Trophoblast cell (in vitro differentiated cells and primary cell): Measurements from ENCODE around the gene CHST3.

Experiments
- DNase-seq, 2 donors: peaks; one replicate each; pipeline ENCODE4 v3.0.0-alpha.2; 2016
- H2AFZ ChIP-seq: 2 replicates; pipeline ENCODE4 v1.6.1; 2013; ENCODE audit warnings: low read length, moderate library complexity, mild to moderate bottlenecking; ENCODE audit not compliant: insufficient read depth, poor library complexity
- H2AK5ac ChIP-seq: 2 replicates; pipeline ENCODE4 v1.6.1; 2013; ENCODE audit warnings: mild to moderate bottlenecking, low read length
- H2BK120ac ChIP-seq: 2 replicates; pipeline ENCODE4 v1.6.1; 2013; ENCODE audit warnings: low read length, mild to moderate bottlenecking, moderate library complexity; ENCODE audit not compliant: insufficient read depth, poor library complexity
- H2BK12ac ChIP-seq: 2 replicates; pipeline ENCODE4 v1.6.1; 2013; ENCODE audit warnings: mild to moderate bottlenecking, low read length, moderate library complexity
- H2BK5ac ChIP-seq: 2 replicates; pipeline ENCODE4 v1.6.1; 2013; ENCODE audit warnings: low read length, low read depth, moderate library complexity, mild to moderate bottlenecking; ENCODE audit not compliant: poor library complexity
- H3K14ac ChIP-seq: 2 replicates; pipeline ENCODE4 v1.6.1; 2013; ENCODE audit warnings: mild to moderate bottlenecking, low read length
- H3K18ac ChIP-seq: 2 replicates; pipeline ENCODE4 v1.6.1; 2013; ENCODE audit warnings: mild to moderate bottlenecking, low read length
- H3K23ac ChIP-seq: 2 replicates; pipeline ENCODE4 v1.6.1; 2013; ENCODE audit warnings: low read length
- H3K27ac ChIP-seq: 2 replicates; pipeline ENCODE4 v1.5.1; 2013; ENCODE audit warnings: low read depth, mild to moderate bottlenecking, inconsistent platforms, low read length, moderate library complexity
- H3K27me3 ChIP-seq: 2 replicates; pipeline ENCODE4 v1.6.1; 2013; ENCODE audit warnings: inconsistent platforms, mild to moderate bottlenecking, low read length, moderate library complexity; ENCODE audit not compliant: insufficient read depth
- H3K36me3 ChIP-seq, 2 experiments: 1 replicate in 1 of 2; 2 replicates in 1 of 2; pipeline ENCODE4 v1.6.1; 2013; ENCODE audit warnings: low read length in 2 of 2, mild to moderate bottlenecking in 2 of 2, moderate library complexity in 1 of 2; ENCODE audit not compliant: insufficient read depth in 2 of 2, control insufficient read depth in 1 of 2
- H3K4ac ChIP-seq: 2 replicates; pipeline ENCODE4 v1.6.1; 2013; ENCODE audit warnings: low read depth, mild to moderate bottlenecking, low read length, moderate library complexity
- H3K4me1 ChIP-seq, 2 experiments: 1 replicate in 1 of 2; 2 replicates in 1 of 2; pipeline ENCODE4 v1.6.1; 2013; ENCODE audit warnings: low read length in 2 of 2, mild to moderate bottlenecking in 2 of 2, moderate library complexity in 1 of 2; ENCODE audit not compliant: insufficient read depth in 2 of 2, control insufficient read depth in 1 of 2
- H3K4me2 ChIP-seq: 2 replicates; pipeline ENCODE4 v1.6.1; 2013; ENCODE audit warnings: inconsistent platforms, mild to moderate bottlenecking, low read length, moderate library complexity
- H3K4me3 ChIP-seq: 2 replicates; pipeline ENCODE4 v1.5.1; 2013; ENCODE audit warnings: mild to moderate bottlenecking, low read depth, low read length, inconsistent platforms
- H3K79me1 ChIP-seq: one replicate; pipeline ENCODE4 v1.6.1; 2013; ENCODE audit warnings: low read length
- H3K79me2 ChIP-seq: 2 replicates; pipeline ENCODE4 v1.6.1; 2013; ENCODE audit warnings: low read length, mild to moderate bottlenecking; ENCODE audit not compliant: control insufficient read depth, insufficient read depth, poor library complexity
- H3K9ac ChIP-seq: 2 replicates; pipeline ENCODE4 v1.6.1; 2013; ENCODE audit warnings: mild to moderate bottlenecking, low read length
- H3K9me3 ChIP-seq: 2 replicates; pipeline ENCODE4 v1.6.1; 2013; ENCODE audit warnings: low read depth, mild to moderate bottlenecking, control low read depth, inconsistent platforms, low read length; ENCODE audit not compliant: insufficient read depth
- H4K12ac ChIP-seq: 2 replicates; pipeline ENCODE4 v1.6.1; 2013; ENCODE audit warnings: low read depth, mild to moderate bottlenecking, low read length, moderate library complexity
- H4K8ac ChIP-seq: 2 replicates; pipeline ENCODE4 v1.6.1; 2013; ENCODE audit warnings: low read depth, mild to moderate bottlenecking, low read length, moderate library complexity
- H4K91ac ChIP-seq: one replicate; pipeline ENCODE4 v1.6.1; 2013; ENCODE audit warnings: low read depth, mild to moderate bottlenecking, low read length, moderate library complexity
- WGBS: extraction: QIAGEN DNeasy Blood & Tissue Kit; methylation state at CpG from one replicate; pipeline ENCODE4 v1.1.7; 2013; ENCODE audit warnings: missing lambda C conversion rate; ENCODE audit not compliant: insufficient read length, insufficient coverage; ENCODE audit errors: extremely low coverage; 5-methylcytosine and 5-hydroxymethylcytosine counted together

Gene CHST3

DNA sequence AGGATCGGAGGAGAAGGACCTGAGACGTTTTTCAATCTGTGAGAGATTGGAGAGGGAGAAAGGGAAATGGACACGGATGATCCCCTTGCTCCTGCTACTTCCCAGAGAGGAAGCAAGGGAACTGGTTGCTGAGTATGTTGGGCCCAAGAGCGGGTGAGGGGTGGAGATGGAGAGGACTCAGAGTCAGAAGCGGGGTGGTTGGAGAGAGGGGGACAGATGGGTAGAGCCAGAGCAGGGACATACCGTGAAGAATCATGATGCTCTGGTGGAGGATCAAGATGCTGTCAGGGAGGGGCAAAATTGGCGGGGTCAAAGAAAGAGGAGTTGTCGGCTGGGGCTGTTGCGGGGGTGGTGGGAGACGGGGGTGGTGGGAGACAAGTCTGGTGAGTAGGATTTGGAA is 2.4 kb upstream of the CHST3 start:
- Histone ChIP-seq H3K27me3 (no peaks in the 10 kb centered on the region), H3K79me2 (peaks cover 26% of the 10 kb centered on the region), H3K14ac (no peak overlapping the region), H3K36me3 (no peaks in the 10 kb centered on the region), H2BK5ac (no peak overlapping the region), H3K27ac (no peak overlapping the region), H3K23ac (no peak overlapping the region), H3K4me2 (no peak overlapping the region), H3K9ac (no peak overlapping the region), H3K9me3 (peaks cover 2% of the 10 kb centered on the region), H2AK5ac (no peak overlapping the region), H4K91ac (peak overlapping the region; percentile 13), H3K4me3 (no peak overlapping the region), H2AFZ (no peak overlapping the region), H3K79me1 (peaks cover 29% of the 10 kb centered on the region), H3K4me1 (peaks cover 19 to 24% of the 10 kb centered on the region in 2 experiments), H3K18ac (no peak overlapping the region), H2BK120ac (no peak overlapping the region), H4K12ac (no peak overlapping the region), H3K4ac (no peak overlapping the region), H4K8ac (no peak overlapping the region), H2BK12ac (no peak overlapping the region)
- DNase-seq = no peak
- no CpG with 5 or more reads among the region's 10 CpGs for WGBS

DNA sequence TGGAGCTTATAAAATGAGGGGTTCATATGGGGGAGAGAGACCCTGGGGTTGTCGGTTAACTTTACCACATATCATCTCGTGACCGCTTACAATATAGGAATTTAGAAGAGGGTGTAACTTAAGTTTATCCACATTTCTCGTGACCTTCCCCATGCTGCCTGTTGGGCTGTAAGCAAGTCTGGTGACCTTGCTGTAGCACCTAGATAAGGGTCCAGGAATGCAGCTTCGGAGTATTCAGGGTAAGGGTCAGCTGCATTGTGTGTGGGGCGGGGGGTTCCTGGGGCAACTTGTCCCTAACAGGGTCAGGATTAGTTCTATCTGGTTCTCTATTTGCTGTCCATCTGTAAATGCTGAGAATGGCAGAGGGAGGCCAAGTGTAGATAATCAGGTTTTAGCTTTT is 1.3 kb upstream of the CHST3 start:
- H3K79me2 ChIP-seq = peaks cover 26% of the 10 kb centered on the region
- H3K14ac ChIP-seq = no peak overlapping the region
- H2AFZ ChIP-seq = no peak overlapping the region
- WGBS = no CpG with 5 or more reads among the region's 6 CpGs
- H4K91ac ChIP-seq = no peak overlapping the region
- peaks cover 2% of the 10 kb centered on the region for H3K9me3 ChIP-seq
- H3K23ac ChIP-seq = no peak overlapping the region
- H3K4ac ChIP-seq = no peak overlapping the region
- H2BK12ac ChIP-seq = peak overlapping the region; percentile 51
- H3K4me1 ChIP-seq = peaks cover 18 to 24% of the 10 kb centered on the region in 2 experiments
- H2BK120ac ChIP-seq = no peak overlapping the region
- no peak overlapping the region for H3K4me2 ChIP-seq
- peaks cover 29% of the 10 kb centered on the region for H3K79me1 ChIP-seq
- H2AK5ac ChIP-seq = no peak overlapping the region
- no peak for DNase-seq
- H3K4me3 ChIP-seq = no peak overlapping the region
- no peak overlapping the region for H4K8ac ChIP-seq
- H3K27me3 ChIP-seq = no peaks in the 10 kb centered on the region
- H3K9ac ChIP-seq = no peak overlapping the region
- H3K27ac ChIP-seq = no peak overlapping the region
- no peak overlapping the region for H4K12ac ChIP-seq
- H2BK5ac ChIP-seq = no peak overlapping the region
- no peak overlapping the region for H3K18ac ChIP-seq
- no peaks in the 10 kb centered on the region for H3K36me3 ChIP-seq

DNA sequence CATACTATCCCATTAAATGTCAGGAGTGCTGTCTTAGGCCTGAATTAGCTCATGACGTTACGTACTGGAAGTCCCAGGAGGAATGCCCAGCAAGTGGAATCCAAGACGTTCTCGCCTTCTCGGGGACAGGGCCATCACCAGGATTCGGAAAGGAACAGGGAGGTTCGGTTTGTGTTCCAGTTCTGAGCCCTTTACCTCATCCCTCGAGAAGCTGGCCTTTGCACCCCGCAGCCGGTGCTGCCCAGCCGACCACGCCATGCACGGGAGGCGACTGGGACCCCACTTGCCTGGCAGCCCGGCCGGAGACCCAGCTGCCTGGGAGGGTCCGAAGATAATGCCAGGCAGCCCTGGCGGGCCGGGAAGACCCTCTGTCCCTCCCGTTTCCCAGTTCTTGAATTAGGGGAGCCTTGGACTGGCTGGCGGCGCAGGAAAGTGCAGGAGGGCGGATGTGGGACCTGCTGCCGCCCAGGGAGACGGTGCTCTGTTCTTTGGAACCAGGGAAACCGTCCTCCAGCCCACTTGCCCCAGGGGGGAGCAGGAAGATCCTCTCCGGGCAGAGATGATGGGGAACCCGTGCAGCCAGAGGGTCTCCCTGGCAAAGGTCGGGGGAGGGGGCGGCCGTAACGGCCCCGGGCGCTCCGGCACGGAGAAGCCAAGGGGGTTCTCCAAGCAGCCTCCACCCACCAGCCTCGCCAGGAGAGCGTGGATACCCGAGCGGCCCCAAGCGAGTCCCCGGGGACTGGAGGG is 671 bp upstream of the CHST3 start:
- no CpG with 5 or more reads among the region's 42 CpGs for WGBS

DNA sequence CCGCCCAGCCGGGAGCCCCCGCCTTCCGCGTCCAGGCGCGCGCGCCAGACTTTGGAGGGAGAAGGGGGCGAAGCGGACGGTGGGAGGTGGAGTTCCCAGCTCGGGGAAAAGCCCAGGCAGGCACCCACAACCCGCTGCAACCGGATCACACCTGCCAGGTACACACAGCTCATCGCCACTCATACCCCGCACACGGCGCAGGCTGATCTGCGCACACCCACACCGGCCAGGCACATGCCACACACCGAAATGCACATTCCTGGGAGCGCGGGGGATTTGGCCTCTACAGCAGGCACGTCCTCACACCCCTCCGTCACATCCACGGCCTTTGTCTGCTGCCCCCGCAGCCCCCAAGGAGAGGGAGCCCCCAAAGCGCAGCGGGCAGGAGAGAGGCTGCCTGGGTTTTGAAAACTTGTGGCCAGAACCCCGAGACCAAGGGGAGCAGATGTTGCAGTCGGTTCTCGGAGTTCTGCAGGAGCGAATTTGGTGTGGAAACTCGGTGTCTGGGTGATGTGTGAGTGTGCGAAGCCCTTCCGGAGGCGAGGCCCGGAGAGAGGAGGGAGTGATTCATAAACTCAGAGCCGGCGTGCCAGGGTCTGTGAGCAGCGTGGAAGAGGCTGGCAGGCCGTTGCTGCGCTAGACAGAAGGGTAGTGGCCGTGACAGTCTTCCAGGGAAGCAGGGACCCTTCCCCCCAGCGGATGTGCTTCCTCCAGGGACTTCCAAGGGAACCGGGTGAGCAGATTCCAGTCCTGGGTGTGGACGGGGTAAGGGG is 734 bp downstream of the CHST3 start:
- peak overlapping the region; percentile 60 for H3K14ac ChIP-seq
- H3K9me3 ChIP-seq = peaks cover 2% of the 10 kb centered on the region
- H3K27ac ChIP-seq = peak overlapping the region; percentile 65
- H3K18ac ChIP-seq = peak overlapping the region; percentile 83
- H3K9ac ChIP-seq = peak overlapping the region; percentile 72
- H3K79me1 ChIP-seq = peaks cover 29% of the 10 kb centered on the region
- DNase-seq = peak in 1 of 2 donors; percentile 56
- peaks cover 18 to 26% of the 10 kb centered on the region in 2 experiments for H3K4me1 ChIP-seq
- no peaks in the 10 kb centered on the region for H3K36me3 ChIP-seq
- peaks cover 28% of the 10 kb centered on the region for H3K79me2 ChIP-seq
- peak overlapping the region; percentile 95 for H2BK120ac ChIP-seq
- peak overlapping the region; percentile 32 for H3K4ac ChIP-seq
- peak overlapping the region; percentile 88 for H2BK12ac ChIP-seq
- H4K12ac ChIP-seq = peak overlapping the region; percentile 22
- H2AFZ ChIP-seq = peak overlapping the region; percentile 69
- H2BK5ac ChIP-seq = peak overlapping the region; percentile 91
- peak overlapping the region; percentile 6 for H2AK5ac ChIP-seq
- peak overlapping the region; percentile 80 for H4K8ac ChIP-seq
- H3K4me3 ChIP-seq = peak overlapping the region; percentile 76
- H3K27me3 ChIP-seq = no peaks in the 10 kb centered on the region
- H3K23ac ChIP-seq = no peak overlapping the region
- no CpG with 5 or more reads among the region's 48 CpGs for WGBS
- peak overlapping the region; percentile 79 for H3K4me2 ChIP-seq
- H4K91ac ChIP-seq = peak overlapping the region; percentile 97

More for the DNA sequence above, 671 bp upstream of the CHST3 start:
- H4K8ac ChIP-seq = peak overlapping the region; percentile 80
- H3K18ac ChIP-seq = peak overlapping the region; percentile 83
- H2AFZ ChIP-seq = peak overlapping the region; percentile 69
- no peaks in the 10 kb centered on the region for H3K27me3 ChIP-seq
- no peaks in the 10 kb centered on the region for H3K36me3 ChIP-seq
- no peak for DNase-seq
- H3K4ac ChIP-seq = peak overlapping the region; percentile 90
- H3K4me3 ChIP-seq = peak overlapping the region; percentile 76
- peak overlapping the region; percentile 60 for H3K14ac ChIP-seq
- no peak overlapping the region for H3K23ac ChIP-seq
- peaks cover 26% of the 10 kb centered on the region for H3K79me2 ChIP-seq
- H3K4me2 ChIP-seq = peak overlapping the region; percentile 79
- peak overlapping the region; percentile 65 for H3K27ac ChIP-seq
- peak overlapping the region; percentile 91 for H2BK5ac ChIP-seq
- H2BK12ac ChIP-seq = peak overlapping the region; percentile 88
- H4K91ac ChIP-seq = peak overlapping the region; percentile 97
- H4K12ac ChIP-seq = peak overlapping the region; percentile 22
- H3K9me3 ChIP-seq = peaks cover 2% of the 10 kb centered on the region
- H2AK5ac ChIP-seq = peak overlapping the region; percentile 73
- H3K79me1 ChIP-seq = peaks cover 29% of the 10 kb centered on the region
- H3K9ac ChIP-seq = no peak overlapping the region
- peak overlapping the region; percentile 95 for H2BK120ac ChIP-seq
- peaks cover 18 to 25% of the 10 kb centered on the region in 2 experiments for H3K4me1 ChIP-seq
